Skeletal muscle satellite cell (primary cell): ENCODE data around the gene POU4F1.

Experiments
- H3K27me3 ChIP-seq: 2 replicates; pipeline ENCODE4 v1.7.0; 2013; ENCODE audit warnings: low read length; ENCODE audit not compliant: control insufficient read depth, insufficient read depth
- H3K36me3 ChIP-seq: 2 replicates; pipeline ENCODE4 v1.7.0; 2013; ENCODE audit warnings: mild to moderate bottlenecking, control low read depth, low read length; ENCODE audit not compliant: insufficient read depth
- H3K4me1 ChIP-seq: 2 replicates; pipeline ENCODE4 v1.7.0; 2013; ENCODE audit warnings: low read length; ENCODE audit not compliant: control insufficient read depth, insufficient read depth
- H3K4me2 ChIP-seq: 2 replicates; pipeline ENCODE4 v1.7.0; 2013; ENCODE audit warnings: mild to moderate bottlenecking, low read length
- H3K4me3 ChIP-seq: 2 replicates; pipeline ENCODE4 v1.7.0; 2013; ENCODE audit warnings: low read length
- H3K9ac ChIP-seq: 2 replicates; pipeline ENCODE4 v1.7.0; 2013; ENCODE audit warnings: mild to moderate bottlenecking, low read depth, low read length, moderate library complexity
- H3K9me3 ChIP-seq: replicated peaks from 2 replicates; pipeline ENCODE4 v1.7.0; 2013; ENCODE audit warnings: mild to moderate bottlenecking, control low read depth, low read length

The POU4F1 gene

DNA sequence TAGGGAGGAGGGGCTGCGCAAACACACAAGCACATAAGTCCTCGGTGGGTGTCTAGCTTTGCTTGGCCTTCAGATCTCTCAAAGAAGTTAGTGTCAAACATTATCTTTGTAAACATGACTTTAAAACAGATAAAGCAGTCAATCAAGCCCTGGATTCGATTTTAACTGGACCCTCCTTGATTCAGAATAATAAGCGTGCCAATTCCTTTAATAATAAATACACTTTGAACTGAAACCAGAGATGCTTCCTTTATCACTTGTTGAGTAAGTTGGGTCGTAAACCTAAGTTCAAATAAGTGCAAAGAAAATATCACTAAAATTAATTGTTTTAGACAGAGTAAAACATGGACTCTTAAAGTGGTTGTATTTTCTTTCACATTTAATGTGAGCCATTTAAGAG is 30.9 kb downstream of the POU4F1 start:
- Histone ChIP-seq H3K4me2 (no peak overlapping the region), H3K9me3 (no peaks in the 10 kb centered on the region), H3K27me3 (no peaks in the 10 kb centered on the region), H3K4me3 (no peak overlapping the region), H3K4me1 (no peaks in the 10 kb centered on the region), H3K9ac (no peak overlapping the region), H3K36me3 (no peaks in the 10 kb centered on the region)

DNA sequence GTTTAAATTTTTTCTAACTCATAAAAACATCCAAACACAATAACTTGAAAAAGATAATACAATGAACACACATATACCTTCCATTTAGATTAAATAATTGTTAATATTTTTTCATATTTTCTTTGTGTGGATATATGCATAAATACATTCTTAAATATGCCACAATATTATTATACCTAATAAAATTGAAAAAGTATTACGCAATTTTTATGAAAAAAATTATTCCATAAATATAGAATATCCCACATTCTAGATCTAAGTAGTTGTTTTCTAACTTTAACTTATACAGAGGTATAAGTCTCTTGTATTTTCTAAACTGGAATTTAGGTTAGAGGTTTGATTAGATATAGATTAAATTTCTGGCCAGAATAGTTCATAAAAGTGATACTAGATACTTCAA is 34.3 kb downstream of the POU4F1 start:
- Histone ChIP-seq H3K4me2 (no peak overlapping the region), H3K27me3 (no peaks in the 10 kb centered on the region), H3K36me3 (no peaks in the 10 kb centered on the region), H3K9ac (no peak overlapping the region), H3K4me3 (no peak overlapping the region), H3K9me3 (no peaks in the 10 kb centered on the region), H3K4me1 (no peaks in the 10 kb centered on the region)

DNA sequence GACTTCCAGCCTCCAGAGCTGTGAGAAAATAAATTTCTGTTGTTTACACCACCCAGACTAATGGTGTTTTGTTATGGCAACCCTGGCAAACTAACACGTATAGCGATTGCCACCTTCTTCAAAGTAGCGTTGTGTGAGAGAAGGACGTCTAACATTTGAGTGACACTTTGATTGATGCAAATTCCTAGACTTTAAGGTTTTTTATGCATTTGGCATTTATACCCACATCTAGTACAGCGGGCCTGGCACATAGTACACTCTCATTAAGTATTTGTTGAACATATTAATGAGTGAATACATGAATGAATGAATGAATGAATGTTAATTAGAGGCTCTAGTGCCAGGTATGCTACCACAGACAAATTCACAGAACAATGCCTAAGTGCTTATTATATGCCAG is 36.7 kb downstream of the POU4F1 start:
- Histone ChIP-seq H3K4me2 (no peak overlapping the region), H3K27me3 (no peaks in the 10 kb centered on the region), H3K9ac (no peak overlapping the region), H3K36me3 (no peaks in the 10 kb centered on the region), H3K4me1 (no peaks in the 10 kb centered on the region), H3K4me3 (no peak overlapping the region), H3K9me3 (no peaks in the 10 kb centered on the region)

DNA sequence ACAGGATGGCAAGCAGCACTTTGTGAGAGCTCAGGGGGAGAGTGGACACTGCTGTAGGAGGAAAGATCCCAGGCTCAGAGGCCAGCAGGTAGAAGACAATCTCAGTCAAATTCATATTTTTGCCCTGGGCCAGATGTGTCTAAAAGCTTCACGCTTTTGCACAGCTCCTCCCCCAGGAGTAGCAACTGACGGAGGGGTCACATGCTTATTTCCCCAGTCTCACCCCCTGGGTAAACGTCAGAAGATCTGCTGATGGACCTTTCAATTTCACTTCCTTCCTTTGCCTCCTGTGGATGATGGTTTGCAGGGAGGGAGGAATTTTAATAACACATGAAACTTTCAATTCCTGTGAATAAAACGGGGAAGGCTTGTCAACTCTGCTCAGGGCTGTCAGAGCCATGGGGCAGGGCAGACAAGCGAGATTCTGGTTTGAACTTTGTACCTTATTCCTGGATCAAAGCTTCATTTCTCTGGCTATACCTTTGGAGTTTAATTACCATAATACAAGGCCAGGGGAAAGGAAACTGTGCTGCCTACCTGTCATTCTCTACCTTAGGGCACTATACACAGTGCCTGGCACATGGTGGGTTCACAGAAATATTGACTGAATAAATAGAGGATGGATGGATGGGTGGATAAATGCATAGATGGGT is 41.0 kb downstream of the POU4F1 start:
- H3K4me3 ChIP-seq, result no peak overlapping the region

More for the DNA sequence above, 41.0 kb downstream of the POU4F1 start:
- H3K4me1 ChIP-seq, result no peaks in the 10 kb centered on the region
- H3K4me2 ChIP-seq, result no peak overlapping the region
- no peak overlapping the region for H3K9ac ChIP-seq
- H3K27me3 ChIP-seq, result no peaks in the 10 kb centered on the region
- no peaks in the 10 kb centered on the region for H3K9me3 ChIP-seq
- H3K36me3 ChIP-seq, result no peaks in the 10 kb centered on the region
